OCI-LY1 (cell line): ENCODE data around the gene PEAR1.

ENCODE experiments used
- H2AFZ ChIP-seq: fragments of 200-600 bp; sonication (generic), shearing (Covaris generic); 2 replicates; pipeline ENCODE4 v1.6.0; 2014; ENCODE audit warnings: antibody characterized with exemption, mild to moderate bottlenecking, low read length
- H3F3A ChIP-seq: fragments of 200-600 bp; sonication (generic), shearing (Covaris generic); 2 replicates; pipeline ENCODE4 v1.6.0; 2014; ENCODE audit warnings: mild to moderate bottlenecking, antibody characterized with exemption, low read length, moderate library complexity; ENCODE audit not compliant: insufficient read depth
- H3K27ac ChIP-seq: fragments of 200-600 bp; sonication (generic); 2 replicates; pipeline ENCODE4 v1.5.1; 2014; ENCODE audit warnings: low read length, mixed run types, mild to moderate bottlenecking, low read depth; ENCODE audit not compliant: poor library complexity, severe bottlenecking
- H3K27me3 ChIP-seq: fragments of 200-600 bp; sonication (generic); 2 replicates; pipeline ENCODE4 v1.6.0; 2014; ENCODE audit warnings: antibody characterized with exemption, mild to moderate bottlenecking, low read length, moderate library complexity; ENCODE audit not compliant: insufficient read depth
- H3K36me3 ChIP-seq: fragments of 200-600 bp; sonication (generic); 2 replicates; pipeline ENCODE4 v1.6.1; 2014; ENCODE audit warnings: mild to moderate bottlenecking, antibody characterized with exemption, low read length, moderate library complexity, mixed read lengths; ENCODE audit not compliant: insufficient read depth
- H3K4me1 ChIP-seq: fragments of 200-600 bp; sonication (generic); 2 replicates; pipeline ENCODE4 v1.5.1; 2014; ENCODE audit warnings: mild to moderate bottlenecking, low read length, moderate library complexity; ENCODE audit not compliant: insufficient read depth, severe bottlenecking
- H3K4me2 ChIP-seq: fragments of 200-600 bp; sonication (generic), shearing (Covaris generic); 2 replicates; pipeline ENCODE4 v1.6.1; 2014; ENCODE audit warnings: low read length
- H3K4me3 ChIP-seq: fragments of 200-600 bp; sonication (generic); 2 replicates; pipeline ENCODE4 v1.5.1; 2014; ENCODE audit warnings: low read length, low read depth, mild to moderate bottlenecking, mixed read lengths; ENCODE audit not compliant: poor library complexity, severe bottlenecking
- H3K79me2 ChIP-seq: fragments of 200-600 bp; shearing (Covaris generic); 2 replicates; pipeline ENCODE4 v1.6.1; 2016; ENCODE audit warnings: mixed run types, low read length, mixed read lengths; ENCODE audit not compliant: insufficient read depth
- H3K9ac ChIP-seq: fragments of 200-600 bp; sonication (generic), shearing (Covaris generic); 2 replicates; pipeline ENCODE4 v1.6.1; 2014; ENCODE audit warnings: mild to moderate bottlenecking, low read length, mixed read lengths
- H3K9me2 ChIP-seq: fragments of 200-600 bp; sonication (generic), shearing (Covaris generic); 2 replicates; pipeline ENCODE4 v1.6.1; 2014; ENCODE audit warnings: low read depth, mild to moderate bottlenecking, low read length, mixed read lengths
- H3K9me3 ChIP-seq: fragments of 200-600 bp; shearing (Covaris generic); 2 replicates; pipeline ENCODE4 v1.6.1; 2014; ENCODE audit warnings: low read length, mixed read lengths
- H4K20me1 ChIP-seq: fragments of 200-600 bp; sonication (generic), shearing (Covaris generic); 2 replicates; pipeline ENCODE4 v1.6.0; 2016; ENCODE audit warnings: mild to moderate bottlenecking, low read length; ENCODE audit not compliant: insufficient read depth
- EZH2 ChIP-seq: fragments of 200-600 bp; sonication (generic), shearing (Covaris generic); IDR thresholded peaks from 2 replicates; pipeline ENCODE4 v1.8.0; 2017; ENCODE audit warnings: borderline replicate concordance, mixed run types, mild to moderate bottlenecking, antibody characterized with exemption, low read length, moderate library complexity, mixed read lengths
- TF ChIP-seq, protein P1 (sequence below): fragments of 200-600 bp; sonication (generic), shearing (Covaris generic); IDR thresholded peaks from 2 replicates; pipeline ENCODE4 v1.5.1; 2017; ENCODE audit warnings: mild to moderate bottlenecking, antibody characterized with exemption, low read length, moderate library complexity, mixed read lengths

The PEAR1 gene

GRCh38 chr1:156936721-156937220 is 43.3 kb downstream of the PEAR1 start:
- no peak overlapping the region for H3K4me3 ChIP-seq
- peaks cover 3% of the 10 kb centered on the region; the same call in 1 of the 2 replicates for H3K27me3 ChIP-seq
- no peak overlapping the region for H3K9ac ChIP-seq
- H3K4me2 ChIP-seq: no peak overlapping the region
- no peaks in the 10 kb centered on the region for H3K9me3 ChIP-seq
- no peaks in the 10 kb centered on the region for H3K4me1 ChIP-seq
- TF ChIP-seq, protein P1, sequence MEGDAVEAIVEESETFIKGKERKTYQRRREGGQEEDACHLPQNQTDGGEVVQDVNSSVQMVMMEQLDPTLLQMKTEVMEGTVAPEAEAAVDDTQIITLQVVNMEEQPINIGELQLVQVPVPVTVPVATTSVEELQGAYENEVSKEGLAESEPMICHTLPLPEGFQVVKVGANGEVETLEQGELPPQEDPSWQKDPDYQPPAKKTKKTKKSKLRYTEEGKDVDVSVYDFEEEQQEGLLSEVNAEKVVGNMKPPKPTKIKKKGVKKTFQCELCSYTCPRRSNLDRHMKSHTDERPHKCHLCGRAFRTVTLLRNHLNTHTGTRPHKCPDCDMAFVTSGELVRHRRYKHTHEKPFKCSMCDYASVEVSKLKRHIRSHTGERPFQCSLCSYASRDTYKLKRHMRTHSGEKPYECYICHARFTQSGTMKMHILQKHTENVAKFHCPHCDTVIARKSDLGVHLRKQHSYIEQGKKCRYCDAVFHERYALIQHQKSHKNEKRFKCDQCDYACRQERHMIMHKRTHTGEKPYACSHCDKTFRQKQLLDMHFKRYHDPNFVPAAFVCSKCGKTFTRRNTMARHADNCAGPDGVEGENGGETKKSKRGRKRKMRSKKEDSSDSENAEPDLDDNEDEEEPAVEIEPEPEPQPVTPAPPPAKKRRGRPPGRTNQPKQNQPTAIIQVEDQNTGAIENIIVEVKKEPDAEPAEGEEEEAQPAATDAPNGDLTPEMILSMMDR: no peak
- no peak for TF ChIP-seq EZH2
- no peaks in the 10 kb centered on the region for H3F3A ChIP-seq
- no peaks in the 10 kb centered on the region for H3K36me3 ChIP-seq
- no peaks in the 10 kb centered on the region for H4K20me1 ChIP-seq
- H2AFZ ChIP-seq: no peak overlapping the region
- no peak overlapping the region for H3K27ac ChIP-seq
- no peaks in the 10 kb centered on the region for H3K79me2 ChIP-seq
- no peaks in the 10 kb centered on the region for H3K9me2 ChIP-seq

- Histone ChIP-seq H3F3A (no peaks in the 10 kb centered on the region), H3K9me3 (no peaks in the 10 kb centered on the region), H3K27ac (no peak overlapping the region), H4K20me1 (no peaks in the 10 kb centered on the region), H3K4me1 (no peaks in the 10 kb centered on the region), H3K27me3 (no peaks in the 10 kb centered on the region; the same call in 1 of the 2 replicates), H2AFZ (no peak overlapping the region), H3K4me3 (no peak overlapping the region), H3K4me2 (no peak overlapping the region), H3K9ac (no peak overlapping the region), H3K9me2 (no peaks in the 10 kb centered on the region), H3K79me2 (no peaks in the 10 kb centered on the region), H3K36me3 (no peaks in the 10 kb centered on the region)
- TF ChIP-seq EZH2: no peak
- TF ChIP-seq, protein P1: no peak
Measured at GRCh38 chr1:156937883-156938282, 44.4 kb downstream of the PEAR1 start.

DNA sequence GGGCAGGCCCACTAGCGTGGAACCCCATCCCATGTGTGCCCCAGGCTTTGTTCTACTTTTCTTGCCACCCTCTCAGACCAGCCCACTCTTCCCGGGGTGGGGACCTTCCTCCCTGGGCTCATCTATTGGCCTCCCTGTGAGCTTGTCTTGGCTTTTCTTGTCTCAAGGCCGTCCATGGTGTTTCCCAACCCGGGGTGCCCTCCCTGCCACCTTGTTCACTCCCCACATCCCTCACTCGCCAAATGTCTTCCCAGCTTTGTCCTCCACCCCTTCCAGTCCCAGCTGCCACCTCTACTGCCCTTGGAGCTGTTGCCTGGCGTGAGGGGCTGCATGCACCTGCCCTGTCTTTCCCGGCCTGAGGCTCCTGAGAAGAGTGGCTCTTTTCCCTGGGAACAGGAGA is 45.3 kb downstream of the PEAR1 start:
- Histone ChIP-seq H3K27ac (no peak overlapping the region), H3K9me2 (no peaks in the 10 kb centered on the region), H3K4me1 (no peaks in the 10 kb centered on the region), H2AFZ (no peak overlapping the region), H3K9me3 (no peaks in the 10 kb centered on the region), H3K4me3 (no peak overlapping the region), H3K4me2 (no peak overlapping the region), H3K79me2 (no peaks in the 10 kb centered on the region), H3K36me3 (no peaks in the 10 kb centered on the region), H4K20me1 (no peaks in the 10 kb centered on the region), H3K9ac (no peak overlapping the region), H3K27me3 (no peaks in the 10 kb centered on the region; the same call in 1 of the 2 replicates), H3F3A (no peaks in the 10 kb centered on the region)
- TF ChIP-seq EZH2: no peak
- TF ChIP-seq, protein P1: no peak
